Brain microvascular endothelial cell (primary cell): ENCODE data around the gene AUTS2.

ENCODE experiments used
- DNase-seq: peaks from one replicate; pipeline ENCODE4 v3.0.0-alpha.2; 2020
- H3K27ac ChIP-seq: fragments of 250-450 bp; sonication (Bioruptor Pico); 2 replicates; pipeline ENCODE4 v1.5.1; 2020; ENCODE audit warnings: mild to moderate bottlenecking, moderate library complexity
- H3K27me3 ChIP-seq: fragments of 250-450 bp; sonication (Bioruptor Pico); replicated peaks from 2 replicates; pipeline ENCODE4 v1.5.1; 2020; ENCODE audit warnings: mild to moderate bottlenecking
- H3K36me3 ChIP-seq: fragments of 250-450 bp; sonication (Bioruptor Pico); replicated peaks from 2 replicates; pipeline ENCODE4 v1.5.1; 2020; ENCODE audit warnings: mild to moderate bottlenecking
- H3K4me3 ChIP-seq: 2 replicates; pipeline ENCODE4 v1.5.1; 2011; ENCODE audit warnings: low read depth, mild to moderate bottlenecking, control low read depth, low read length, moderate library complexity
- CTCF ChIP-seq: IDR thresholded peaks from 2 replicates; pipeline ENCODE4 v1.5.1; 2011; ENCODE audit warnings: low read depth, mild to moderate bottlenecking, moderate library complexity, low read length, control low read depth, inconsistent platforms; ENCODE audit errors: missing control alignments
- in situ Hi-C: cut with HindIII; loops from 2 replicates; pipeline ENCODE4 v1.10.0; 2017; ENCODE audit warnings: low sequenced_read_pairs, low pct_ligation_motif_present

The AUTS2 gene

GRCh38 chr7:70439651-70440050 lies 841.4 kb downstream of the AUTS2 start:
- H3K27me3 ChIP-seq: no peaks in the 10 kb centered on the region
- no peak overlapping the region for H3K27ac ChIP-seq
- TF ChIP-seq CTCF: no peak
- H3K36me3 ChIP-seq: no peaks in the 10 kb centered on the region
- in situ Hi-C loops: no loop called here
- H3K4me3 ChIP-seq: no peak overlapping the region
- no peak for DNase-seq

GRCh38 chr7:70446448-70447143 lies 848.3 kb downstream of the AUTS2 start:
- Histone ChIP-seq H3K27ac (no peak overlapping the region), H3K36me3 (no peaks in the 10 kb centered on the region), H3K4me3 (no peak overlapping the region), H3K27me3 (no peaks in the 10 kb centered on the region)
- in situ Hi-C loops: no loop called here
- no peak for TF ChIP-seq CTCF
- DNase-seq: no peak

GRCh38 chr7:70448312-70448906 lies 850.1 kb downstream of the AUTS2 start:
- Histone ChIP-seq H3K27ac (no peak overlapping the region), H3K36me3 (no peaks in the 10 kb centered on the region), H3K4me3 (no peak overlapping the region), H3K27me3 (no peaks in the 10 kb centered on the region)
- in situ Hi-C loops: no loop called here
- TF ChIP-seq CTCF: no peak
- no peak for DNase-seq

- no peak for DNase-seq
- in situ Hi-C loops: no loop called here
- no peak overlapping the region for H3K27ac ChIP-seq
- no peaks in the 10 kb centered on the region for H3K36me3 ChIP-seq
- H3K4me3 ChIP-seq: no peak overlapping the region
- H3K27me3 ChIP-seq: no peaks in the 10 kb centered on the region
- no peak for TF ChIP-seq CTCF
Measured at GRCh38 chr7:70450731-70451130, 852.5 kb downstream of the AUTS2 start.

GRCh38 chr7:70455925-70456324 lies 857.6 kb downstream of the AUTS2 start:
- no peak for DNase-seq
- H3K27me3 ChIP-seq: no peaks in the 10 kb centered on the region
- no peaks in the 10 kb centered on the region for H3K36me3 ChIP-seq
- H3K4me3 ChIP-seq: no peak overlapping the region
- TF ChIP-seq CTCF: no peak
- in situ Hi-C loops: no loop called here
- no peak overlapping the region for H3K27ac ChIP-seq

- in situ Hi-C loops: no loop called here
- Histone ChIP-seq H3K4me3 (no peak overlapping the region), H3K27ac (no peak overlapping the region), H3K36me3 (no peaks in the 10 kb centered on the region), H3K27me3 (no peaks in the 10 kb centered on the region)
- no peak for TF ChIP-seq CTCF
- no peak for DNase-seq
Measured at GRCh38 chr7:70456719-70457118, 858.4 kb downstream of the AUTS2 start.
